ENCODE results near the gene RPP30.

Gene RPP30

DNA sequence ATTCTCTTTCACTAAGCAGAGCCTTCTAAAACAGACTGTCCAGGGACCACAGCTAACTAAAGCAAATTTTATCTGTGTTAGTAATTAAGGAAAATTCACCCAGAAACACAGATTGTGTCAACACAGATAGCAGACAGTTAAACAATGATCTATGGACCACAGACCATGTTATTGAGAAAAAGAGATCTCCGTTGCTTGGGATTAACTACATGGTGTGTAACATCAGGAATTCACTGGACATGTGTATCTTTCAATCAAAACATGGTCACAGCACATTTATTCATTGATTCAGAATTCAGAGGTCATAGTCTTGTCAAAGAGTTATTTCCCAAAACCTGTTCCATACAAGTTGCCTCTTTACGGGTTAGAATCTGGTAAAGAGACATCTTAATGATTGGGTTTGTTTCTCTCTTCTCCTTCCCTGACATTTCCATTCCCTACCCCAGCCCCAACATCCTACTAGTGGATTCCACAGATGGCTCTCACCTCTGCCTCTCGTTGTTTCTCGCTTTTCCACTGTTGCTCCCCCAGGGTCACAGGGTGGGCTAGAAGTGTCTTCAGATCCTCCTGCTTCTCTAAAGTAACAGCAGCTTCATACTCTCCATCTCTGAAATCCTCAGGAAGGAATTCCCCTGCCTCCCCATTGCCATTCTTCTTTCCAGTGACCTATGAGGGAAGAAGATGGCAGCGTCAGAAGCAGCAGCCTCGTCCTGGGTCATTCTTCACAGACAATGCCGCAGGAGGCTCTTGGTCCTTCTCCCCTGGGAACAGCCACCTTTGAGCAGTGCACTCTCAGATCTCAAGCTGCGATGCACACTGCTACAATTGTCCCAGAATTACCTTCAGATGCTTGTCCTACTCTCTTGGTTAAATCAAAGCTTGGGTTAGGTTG, 48.2 kb downstream of the RPP30 start:
- Histone ChIP-seq H3K4me3 (ENCODE audit: low read depth in 1 of 2, low read length in 2 of 2) (no peak overlapping the region), H3K36me3 (ENCODE audit: control insufficient read depth in 1 of 2, insufficient read depth in 2 of 2, low read length in 2 of 2) (no peaks in the 10 kb centered on the region), H3K4me1 (ENCODE audit: control insufficient read depth in 1 of 2, insufficient read depth in 2 of 2, low read length in 2 of 2) (no peaks in the 10 kb centered on the region), H3K9me3 (ENCODE audit: control insufficient read depth in 1 of 2, low read length in 2 of 2) (no peaks in the 10 kb centered on the region), H3K27ac (ENCODE audit: low read length) (no peak overlapping the region), H3K27me3 (ENCODE audit: low read depth, low read length) (no peaks in the 10 kb centered on the region)

DNA sequence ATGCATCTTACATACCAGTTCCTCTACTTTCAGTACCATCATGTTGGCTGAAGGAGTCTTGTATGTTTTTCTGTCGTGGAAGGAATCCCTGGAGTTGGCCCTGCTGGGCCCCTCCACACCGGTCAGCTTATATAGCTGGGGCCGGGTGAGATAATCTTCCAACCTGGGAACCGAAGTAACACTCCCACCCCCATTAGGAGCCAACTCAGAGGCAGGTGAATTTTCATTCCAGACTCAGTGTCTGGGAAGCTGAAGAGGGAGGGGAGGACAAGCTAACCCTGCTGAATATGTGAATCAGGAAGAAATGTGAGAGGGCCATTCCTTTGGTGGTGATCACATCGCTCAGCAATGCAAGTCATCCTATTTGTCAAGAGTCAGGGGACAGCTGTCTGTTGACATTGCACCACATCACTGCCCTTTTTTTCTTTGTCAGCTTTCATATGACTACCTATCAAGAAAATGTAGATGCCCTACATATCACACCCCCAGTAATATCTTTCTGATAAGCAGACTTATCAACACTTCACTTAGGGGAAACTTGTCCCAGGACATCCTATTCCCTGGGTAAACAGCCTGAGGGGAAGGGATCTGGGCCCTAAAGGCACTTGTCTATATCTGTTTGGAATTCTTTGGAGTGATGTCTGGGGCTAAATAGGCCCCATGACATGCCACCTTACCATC, 49.4 kb downstream of the RPP30 start, which contains the start of gene ANKRD1:
ANKRD1 (minus strand) TSS at position 102 of the 681 bp plus-strand sequence; CDS start at position 42, 60 bp downstream.
- Histone ChIP-seq H3K4me1 (ENCODE audit: control insufficient read depth in 1 of 2, insufficient read depth in 2 of 2, low read length in 2 of 2) (no peaks in the 10 kb centered on the region), H3K4me3 (ENCODE audit: low read depth in 1 of 2, low read length in 2 of 2) (no peak within 1 kb of the TSS), H3K27ac (ENCODE audit: low read length) (no peak within 1 kb of the TSS)

DNA sequence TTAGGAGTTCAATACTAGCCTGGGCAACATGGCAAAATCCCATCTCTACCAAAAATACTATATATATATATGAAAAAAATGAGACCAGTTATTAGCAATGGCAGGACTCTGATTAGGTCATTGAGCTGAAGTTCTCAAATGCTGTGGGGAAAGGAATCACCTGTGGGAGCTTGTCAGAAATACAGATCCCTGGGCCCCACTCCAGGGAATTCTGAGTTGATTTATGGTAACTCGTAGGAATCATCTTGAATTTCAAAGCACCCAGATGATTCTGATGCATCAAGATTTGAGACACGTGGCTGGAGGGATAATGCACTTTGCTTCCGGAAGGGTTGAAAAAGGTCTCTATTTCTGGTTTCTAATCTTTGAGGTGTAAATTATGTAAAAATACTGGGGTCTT, 50.1 kb downstream of the RPP30 start:
- Histone ChIP-seq H3K9me3 (ENCODE audit: control insufficient read depth in 1 of 2, low read length in 2 of 2) (no peaks in the 10 kb centered on the region), H3K27me3 (ENCODE audit: low read depth, low read length) (no peaks in the 10 kb centered on the region), H3K4me3 (ENCODE audit: low read depth in 1 of 2, low read length in 2 of 2) (no peak overlapping the region), H3K36me3 (ENCODE audit: control insufficient read depth in 1 of 2, insufficient read depth in 2 of 2, low read length in 2 of 2) (no peaks in the 10 kb centered on the region), H3K4me1 (ENCODE audit: control insufficient read depth in 1 of 2, insufficient read depth in 2 of 2, low read length in 2 of 2) (no peaks in the 10 kb centered on the region), H3K27ac (ENCODE audit: low read length) (no peak overlapping the region)

More for the DNA sequence above, 49.4 kb downstream of the RPP30 start, which contains the start of gene ANKRD1:
- Histone ChIP-seq H3K27me3 (ENCODE audit: low read depth, low read length) (no peaks in the 10 kb centered on the region), H3K9me3 (ENCODE audit: control insufficient read depth in 1 of 2, low read length in 2 of 2) (no peaks in the 10 kb centered on the region), H3K36me3 (ENCODE audit: control insufficient read depth in 1 of 2, insufficient read depth in 2 of 2, low read length in 2 of 2) (no peaks in the 10 kb centered on the region)

DNA sequence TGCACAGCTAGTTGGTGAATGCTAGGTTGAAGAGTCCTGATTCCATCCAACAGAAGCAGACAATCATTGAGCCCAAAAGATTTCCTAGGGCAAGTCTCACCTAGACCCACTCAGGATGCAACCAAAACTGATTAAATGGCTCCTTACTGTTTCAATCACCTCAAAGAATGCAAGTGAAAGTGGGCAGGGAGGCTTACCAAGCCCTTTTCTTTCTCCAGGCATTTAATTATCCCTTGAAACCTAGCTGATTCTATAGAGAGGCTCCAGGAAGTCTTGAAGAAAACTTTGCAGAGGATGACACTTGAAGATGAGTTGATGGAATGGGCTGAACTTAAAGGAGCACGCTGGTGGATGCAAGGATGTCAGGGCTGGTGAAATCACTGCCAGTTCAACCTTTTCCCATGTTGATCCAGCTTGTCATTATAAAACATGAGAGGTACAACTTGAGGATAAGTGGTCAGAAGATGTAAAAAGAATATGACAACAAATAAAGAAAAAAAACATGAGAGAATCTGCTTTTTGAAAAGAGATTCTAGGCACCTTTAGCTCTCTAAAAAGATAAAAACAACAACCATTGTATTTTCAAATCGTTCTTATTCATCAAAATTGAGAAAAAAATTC, 51.4 kb downstream of the RPP30 start:
- Histone ChIP-seq H3K4me3 (ENCODE audit: low read depth in 1 of 2, low read length in 2 of 2) (no peak overlapping the region), H3K36me3 (ENCODE audit: control insufficient read depth in 1 of 2, insufficient read depth in 2 of 2, low read length in 2 of 2) (no peaks in the 10 kb centered on the region), H3K27ac (ENCODE audit: low read length) (no peak overlapping the region), H3K9me3 (ENCODE audit: control insufficient read depth in 1 of 2, low read length in 2 of 2) (no peaks in the 10 kb centered on the region), H3K4me1 (ENCODE audit: control insufficient read depth in 1 of 2, insufficient read depth in 2 of 2, low read length in 2 of 2) (no peaks in the 10 kb centered on the region), H3K27me3 (ENCODE audit: low read depth, low read length) (no peaks in the 10 kb centered on the region)

DNA sequence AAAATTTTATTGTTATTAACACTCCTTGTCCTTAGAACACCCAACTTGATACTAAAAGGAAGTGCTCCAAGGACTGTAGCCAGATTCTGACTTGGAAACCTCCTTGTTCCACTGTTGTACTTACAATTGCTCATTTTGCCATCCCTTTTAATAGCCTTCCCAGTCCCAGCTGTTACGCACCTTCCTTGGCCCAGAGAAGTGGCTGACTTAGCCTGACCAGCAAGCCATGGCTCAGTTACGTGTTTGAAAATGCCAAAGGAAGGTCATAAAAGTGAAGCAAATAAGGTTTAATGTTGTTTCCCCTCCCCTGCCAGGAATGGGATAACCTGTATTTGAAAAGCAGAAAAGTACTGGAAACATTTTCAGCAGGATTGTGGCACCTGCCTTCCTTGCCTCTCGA, 52.8 kb downstream of the RPP30 start:
- Histone ChIP-seq H3K4me1 (ENCODE audit: control insufficient read depth in 1 of 2, insufficient read depth in 2 of 2, low read length in 2 of 2) (no peaks in the 10 kb centered on the region), H3K27ac (ENCODE audit: low read length) (no peak overlapping the region), H3K27me3 (ENCODE audit: low read depth, low read length) (no peaks in the 10 kb centered on the region), H3K9me3 (ENCODE audit: control insufficient read depth in 1 of 2, low read length in 2 of 2) (no peaks in the 10 kb centered on the region), H3K36me3 (ENCODE audit: control insufficient read depth in 1 of 2, insufficient read depth in 2 of 2, low read length in 2 of 2) (no peaks in the 10 kb centered on the region), H3K4me3 (ENCODE audit: low read depth in 1 of 2, low read length in 2 of 2) (no peak overlapping the region)

DNA sequence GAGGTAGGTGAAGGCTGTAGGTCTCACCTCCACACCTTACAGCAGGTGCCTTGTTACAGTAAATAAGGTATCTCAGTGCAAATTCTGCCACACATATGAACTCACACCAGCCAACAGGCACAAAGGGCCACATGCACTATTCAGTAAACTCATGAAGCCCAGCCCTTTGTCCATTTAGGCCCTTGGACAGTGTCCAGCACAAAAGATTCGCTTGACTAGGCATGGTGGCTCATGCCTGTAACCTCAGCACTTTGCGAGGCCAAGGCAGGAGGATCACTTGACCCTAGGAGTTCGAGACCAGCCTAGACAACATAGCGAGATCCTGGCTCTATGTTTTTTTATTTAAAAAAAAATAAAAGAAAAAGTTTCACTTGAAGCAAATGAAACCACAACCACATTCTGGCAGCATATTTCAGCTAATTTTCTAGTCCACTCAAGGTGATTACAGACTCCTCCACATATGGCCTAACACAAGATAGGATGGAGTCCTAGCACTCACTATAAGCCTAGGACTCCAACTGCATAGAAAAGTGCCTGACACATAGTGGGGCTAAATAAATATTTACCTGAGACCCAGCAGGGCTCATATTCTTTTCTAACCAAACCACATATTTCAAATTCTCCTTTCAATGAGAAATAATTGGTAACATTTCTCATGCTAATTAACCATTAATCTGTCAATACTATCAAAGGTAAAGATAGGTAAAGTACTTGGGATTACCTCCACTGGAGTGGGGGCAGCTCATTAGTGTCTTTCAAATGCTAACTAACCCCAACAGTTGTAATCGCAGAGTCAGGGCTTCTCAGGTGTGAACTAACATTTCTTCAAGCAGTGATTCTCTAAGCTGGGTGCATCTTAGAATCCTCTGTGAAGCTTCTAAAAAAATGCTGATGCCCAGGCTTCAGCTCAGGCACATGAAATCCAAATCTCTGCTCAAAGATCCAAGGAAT, 53.6 kb downstream of the RPP30 start:
- H3K4me3 ChIP-seq (ENCODE audit: low read depth in 1 of 2, low read length in 2 of 2) = no peak overlapping the region
- H3K4me1 ChIP-seq (ENCODE audit: control insufficient read depth in 1 of 2, insufficient read depth in 2 of 2, low read length in 2 of 2) = peaks cover 0 to 4% of the 10 kb centered on the region in 2 donors
- H3K9me3 ChIP-seq (ENCODE audit: control insufficient read depth in 1 of 2, low read length in 2 of 2) = no peaks in the 10 kb centered on the region
- no peaks in the 10 kb centered on the region for H3K36me3 ChIP-seq (ENCODE audit: control insufficient read depth in 1 of 2, insufficient read depth in 2 of 2, low read length in 2 of 2)
- no peak overlapping the region for H3K27ac ChIP-seq (ENCODE audit: low read length)
- H3K27me3 ChIP-seq (ENCODE audit: low read depth, low read length) = no peaks in the 10 kb centered on the region

DNA sequence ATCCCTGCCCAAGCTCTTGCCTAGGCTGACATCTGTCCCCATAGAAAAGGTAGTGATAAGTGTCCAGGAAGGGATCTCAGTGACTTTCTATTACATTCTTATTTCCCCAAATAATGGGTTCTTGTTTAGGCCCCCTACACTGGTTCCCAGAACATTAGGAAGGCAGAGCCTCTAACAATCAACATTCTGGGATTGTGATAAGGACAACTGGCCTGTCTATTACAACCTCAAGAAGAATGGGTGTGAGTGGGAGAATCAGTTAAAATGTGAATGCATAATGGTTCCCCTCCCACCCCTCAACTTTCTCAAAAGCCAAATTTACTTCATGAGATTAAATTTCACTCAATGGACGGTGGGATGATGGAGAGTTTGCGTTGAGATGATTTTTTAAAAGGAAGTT, 55.5 kb downstream of the RPP30 start:
- Histone ChIP-seq H3K27ac (ENCODE audit: low read length) (no peak overlapping the region), H3K27me3 (ENCODE audit: low read depth, low read length) (no peaks in the 10 kb centered on the region), H3K4me1 (ENCODE audit: control insufficient read depth in 1 of 2, insufficient read depth in 2 of 2, low read length in 2 of 2) (peaks cover 0 to 7% of the 10 kb centered on the region in 2 donors), H3K9me3 (ENCODE audit: control insufficient read depth in 1 of 2, low read length in 2 of 2) (no peaks in the 10 kb centered on the region), H3K4me3 (ENCODE audit: low read depth in 1 of 2, low read length in 2 of 2) (no peak overlapping the region), H3K36me3 (ENCODE audit: control insufficient read depth in 1 of 2, insufficient read depth in 2 of 2, low read length in 2 of 2) (no peaks in the 10 kb centered on the region)

DNA sequence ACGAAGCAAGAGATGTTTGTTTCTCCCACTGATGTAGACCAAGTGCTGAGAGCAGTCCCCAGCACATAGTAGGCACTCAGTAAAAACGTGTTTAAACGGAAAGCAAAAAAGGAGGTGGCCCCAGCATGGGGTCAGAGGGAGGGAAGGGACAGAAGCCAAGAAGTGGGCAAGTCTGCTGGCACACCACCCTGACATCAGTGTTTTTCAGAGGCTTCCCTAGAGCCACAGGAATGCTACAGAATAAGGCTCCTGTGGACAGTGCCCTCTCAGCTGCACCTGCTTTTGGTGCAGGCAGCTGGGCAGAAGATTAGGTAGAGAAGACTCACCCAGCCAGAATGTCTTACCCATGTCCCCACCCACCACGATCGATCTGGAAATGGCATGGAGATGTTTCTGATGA, 57.4 kb downstream of the RPP30 start:
- no peaks in the 10 kb centered on the region for H3K27me3 ChIP-seq (ENCODE audit: low read depth, low read length)
- H3K4me3 ChIP-seq (ENCODE audit: low read depth in 1 of 2, low read length in 2 of 2) = no peak overlapping the region
- H3K36me3 ChIP-seq (ENCODE audit: control insufficient read depth in 1 of 2, insufficient read depth in 2 of 2, low read length in 2 of 2) = no peaks in the 10 kb centered on the region
- peaks cover 0 to 7% of the 10 kb centered on the region in 2 donors for H3K4me1 ChIP-seq (ENCODE audit: control insufficient read depth in 1 of 2, insufficient read depth in 2 of 2, low read length in 2 of 2)
- no peaks in the 10 kb centered on the region for H3K9me3 ChIP-seq (ENCODE audit: control insufficient read depth in 1 of 2, low read length in 2 of 2)
- no peak overlapping the region for H3K27ac ChIP-seq (ENCODE audit: low read length)

DNA sequence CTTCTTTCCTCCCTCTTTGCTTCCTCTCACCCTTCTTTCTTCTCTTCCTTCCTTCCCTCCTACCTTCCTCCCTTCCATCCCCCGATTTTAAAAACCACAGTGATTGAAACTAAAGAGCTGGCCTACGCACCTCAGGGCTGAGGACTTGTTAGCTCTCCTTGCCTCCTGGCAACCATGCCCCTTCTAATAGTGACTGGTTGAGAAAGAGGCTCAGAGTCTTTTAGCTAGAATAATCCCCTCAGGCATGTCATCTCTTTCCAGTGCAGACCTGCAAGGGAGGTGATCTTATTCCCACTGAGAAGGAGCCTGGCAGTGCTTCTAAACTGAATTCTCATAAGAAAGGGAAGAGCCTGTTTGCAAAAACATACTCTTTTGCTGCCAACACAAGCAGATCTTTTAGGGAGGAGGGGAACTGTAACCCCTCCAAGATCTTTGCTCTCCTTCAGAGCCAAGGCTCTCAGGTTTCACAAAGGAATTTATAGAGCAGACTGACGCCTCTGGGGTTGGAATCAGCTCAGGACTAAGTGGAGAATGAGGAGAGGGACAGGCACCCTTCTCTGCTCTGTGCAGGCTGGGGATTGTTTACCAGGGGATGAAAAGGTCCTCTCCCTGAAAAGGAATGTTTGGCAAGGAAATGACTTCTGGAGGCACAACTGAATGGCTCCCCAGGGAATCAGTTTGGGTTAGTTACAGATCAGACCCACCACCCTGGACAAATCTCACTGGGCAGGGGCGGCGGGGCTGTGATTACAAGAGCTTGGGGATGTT, 58.5 kb downstream of the RPP30 start:
- Histone ChIP-seq H3K9me3 (ENCODE audit: control insufficient read depth in 1 of 2, low read length in 2 of 2) (no peaks in the 10 kb centered on the region), H3K27ac (ENCODE audit: low read length) (peak overlapping the region; percentile 16), H3K4me1 (ENCODE audit: control insufficient read depth in 1 of 2, insufficient read depth in 2 of 2, low read length in 2 of 2) (peaks cover 0 to 7% of the 10 kb centered on the region in 2 donors), H3K27me3 (ENCODE audit: low read depth, low read length) (no peaks in the 10 kb centered on the region), H3K4me3 (ENCODE audit: low read depth in 1 of 2, low read length in 2 of 2) (no peak overlapping the region), H3K36me3 (ENCODE audit: control insufficient read depth in 1 of 2, insufficient read depth in 2 of 2, low read length in 2 of 2) (no peaks in the 10 kb centered on the region)
